Dendritic cell treated with granulocyte-macrophage colony-stimulating factor and Interleukin-4, amounts not matched to agents 40 ng/mL and 50 ng/mL, for 4 days (primary cell): Measurements from ENCODE around the gene MIS18BP1.
"Not testable (repeated sequence)": the region's sequence is repeated elsewhere in the genome, so short reads cannot be mapped to it uniquely, and the experiment has no call there.

Experiments
- H3K27ac Mint-ChIP-seq: one replicate; pipeline ENCODE4 v1.8.0; 2022; ENCODE audit warnings: mild to moderate bottlenecking, mixed read lengths
- H3K27me3 Mint-ChIP-seq: one replicate; pipeline ENCODE4 v1.8.0; 2022; ENCODE audit warnings: mild to moderate bottlenecking, mixed read lengths
- H3K36me3 Mint-ChIP-seq: one replicate; pipeline ENCODE4 v1.8.0; 2022; ENCODE audit warnings: low read depth, mixed read lengths
- H3K4me1 Mint-ChIP-seq: one replicate; pipeline ENCODE4 v1.8.0; 2022; ENCODE audit warnings: low read depth, mixed read lengths
- H3K4me3 Mint-ChIP-seq: one replicate; pipeline ENCODE4 v1.8.0; 2022; ENCODE audit warnings: mild to moderate bottlenecking, moderate library complexity, mixed read lengths
- H3K9me3 Mint-ChIP-seq: one replicate; pipeline ENCODE4 v1.8.0; 2022; ENCODE audit warnings: mixed read lengths
- intact Hi-C: fragments of 100-400 bp; cut with micrococcal nuclease; formaldehyde crosslinking; loops from one replicate; pipeline ENCODE4 v1.15.0; 2022

The MIS18BP1 gene

GRCh38 chr14:45254771-45255170 lies 1.8 kb upstream of the MIS18BP1 start:
- peak overlapping the region; percentile 97 for H3K27ac Mint-ChIP-seq
- peaks cover 23% of the 10 kb centered on the region for H3K4me1 Mint-ChIP-seq
- intact Hi-C loops = no loop called here
- H3K27me3 Mint-ChIP-seq = no peaks in the 10 kb centered on the region
- peaks cover 34% of the 10 kb centered on the region for H3K9me3 Mint-ChIP-seq
- H3K4me3 Mint-ChIP-seq = no peak overlapping the region
- peaks cover 32% of the 10 kb centered on the region for H3K36me3 Mint-ChIP-seq

DNA sequence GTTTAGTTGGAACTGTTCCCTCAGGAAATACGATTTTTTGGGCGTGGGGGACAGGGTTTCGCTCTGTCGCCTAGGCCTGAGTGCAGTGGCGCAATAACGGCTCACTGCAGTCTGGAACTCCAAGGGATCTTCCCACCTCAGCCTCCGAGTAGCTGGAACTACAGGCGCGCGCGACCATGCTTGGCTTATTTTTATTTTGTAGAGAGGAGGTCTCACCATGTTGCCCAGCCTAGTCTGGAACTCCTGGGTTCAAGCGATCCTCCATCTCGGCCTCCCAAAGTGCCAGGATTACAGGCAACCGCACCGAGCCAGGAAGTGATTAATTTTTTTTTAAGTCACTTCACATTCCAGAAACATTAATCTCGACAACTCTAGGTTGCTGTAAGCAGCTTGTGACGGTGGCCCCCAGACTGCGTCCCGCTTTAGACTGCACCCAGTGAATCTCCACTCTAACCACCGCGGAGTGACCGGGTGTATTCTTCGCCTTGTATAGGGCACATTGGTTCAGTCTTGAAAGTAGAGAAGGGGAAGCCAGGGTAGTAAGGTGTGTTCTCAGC lies 830 bp upstream of the MIS18BP1 start:
- H3K4me1 Mint-ChIP-seq = peaks cover 25% of the 10 kb centered on the region
- H3K27me3 Mint-ChIP-seq = no peaks in the 10 kb centered on the region
- peak overlapping the region; percentile 97 for H3K27ac Mint-ChIP-seq
- peaks cover 24% of the 10 kb centered on the region for H3K9me3 Mint-ChIP-seq
- H3K4me3 Mint-ChIP-seq = peak overlapping the region; percentile 89
- peaks cover 27% of the 10 kb centered on the region for H3K36me3 Mint-ChIP-seq
- intact Hi-C loops = loop anchor here (1.0 kb wide), 4 partner anchors 119 to 357 kb away; partner anchors contain the start of genes FANCM, PRPF39 and TOGARAM1

DNA sequence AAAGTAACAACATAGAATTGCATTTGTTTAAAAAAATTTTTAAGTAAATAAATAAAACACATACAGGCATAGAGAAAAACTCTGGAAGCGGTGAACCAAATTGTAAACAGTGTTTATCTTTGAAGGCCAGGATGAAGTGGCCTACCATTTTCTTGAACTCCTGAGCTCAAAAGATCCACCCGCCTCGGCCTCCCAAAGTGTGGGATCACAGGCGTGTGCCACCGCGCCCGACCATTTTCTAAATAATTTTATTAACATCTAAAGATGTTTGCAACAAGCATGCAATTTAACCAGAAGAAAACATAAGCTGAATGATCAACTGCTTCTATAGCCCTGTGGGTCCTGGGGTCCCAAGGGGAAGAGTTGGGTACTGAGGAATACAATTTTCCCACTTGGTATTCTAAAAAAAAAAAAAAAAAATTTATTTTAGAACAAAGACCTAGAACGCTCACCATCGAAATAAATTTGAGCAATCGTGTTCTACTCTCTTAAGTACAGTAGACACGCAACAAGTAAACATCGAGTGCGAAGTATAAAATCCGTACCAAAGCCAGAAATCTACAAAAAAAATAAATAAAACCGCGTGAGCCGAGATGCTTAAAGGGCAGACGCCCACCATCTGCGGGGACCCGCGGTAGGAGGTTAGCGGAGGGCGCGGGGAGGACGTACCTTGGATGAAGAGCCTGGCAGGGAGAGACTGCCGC lies 484 bp downstream of the MIS18BP1 start:
- Mint-ChIP-seq H3K27ac (peak overlapping the region; percentile 97), H3K4me3 (peak overlapping the region; percentile 89), H3K27me3 (no peaks in the 10 kb centered on the region), H3K36me3 (peaks cover 14% of the 10 kb centered on the region), H3K9me3 (peaks cover 11% of the 10 kb centered on the region), H3K4me1 (peaks cover 28% of the 10 kb centered on the region)
- intact Hi-C loops = loop anchor here (1.0 kb wide), 4 partner anchors 117 to 355 kb away; partner anchors contain the start of genes FANCM, PRPF39 and TOGARAM1

DNA sequence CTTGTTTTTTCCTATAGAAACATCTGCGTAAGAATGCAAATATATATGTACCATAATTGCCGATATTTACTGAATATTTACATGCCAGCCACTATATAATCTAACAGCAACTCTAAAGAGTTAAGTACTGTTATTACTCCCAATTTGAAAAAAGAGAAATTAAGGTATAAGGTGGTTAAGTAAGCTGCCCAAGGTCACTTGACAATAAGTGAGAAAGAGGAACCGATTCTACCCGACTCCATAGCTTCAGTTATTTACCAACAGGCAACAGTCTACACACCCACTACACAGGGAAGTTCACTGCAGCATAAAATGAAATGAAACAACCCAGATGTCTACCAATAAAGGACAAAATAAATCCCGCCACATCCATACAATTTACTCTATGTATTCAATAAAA lies 1.1 kb downstream of the MIS18BP1 start:
- Mint-ChIP-seq H3K36me3 (peaks cover 12% of the 10 kb centered on the region), H3K4me3 (peak overlapping the region; percentile 67), H3K27me3 (no peaks in the 10 kb centered on the region), H3K27ac (peak overlapping the region; percentile 97), H3K9me3 (peaks cover 5% of the 10 kb centered on the region), H3K4me1 (peaks cover 28% of the 10 kb centered on the region)
- intact Hi-C loops = no loop called here

DNA sequence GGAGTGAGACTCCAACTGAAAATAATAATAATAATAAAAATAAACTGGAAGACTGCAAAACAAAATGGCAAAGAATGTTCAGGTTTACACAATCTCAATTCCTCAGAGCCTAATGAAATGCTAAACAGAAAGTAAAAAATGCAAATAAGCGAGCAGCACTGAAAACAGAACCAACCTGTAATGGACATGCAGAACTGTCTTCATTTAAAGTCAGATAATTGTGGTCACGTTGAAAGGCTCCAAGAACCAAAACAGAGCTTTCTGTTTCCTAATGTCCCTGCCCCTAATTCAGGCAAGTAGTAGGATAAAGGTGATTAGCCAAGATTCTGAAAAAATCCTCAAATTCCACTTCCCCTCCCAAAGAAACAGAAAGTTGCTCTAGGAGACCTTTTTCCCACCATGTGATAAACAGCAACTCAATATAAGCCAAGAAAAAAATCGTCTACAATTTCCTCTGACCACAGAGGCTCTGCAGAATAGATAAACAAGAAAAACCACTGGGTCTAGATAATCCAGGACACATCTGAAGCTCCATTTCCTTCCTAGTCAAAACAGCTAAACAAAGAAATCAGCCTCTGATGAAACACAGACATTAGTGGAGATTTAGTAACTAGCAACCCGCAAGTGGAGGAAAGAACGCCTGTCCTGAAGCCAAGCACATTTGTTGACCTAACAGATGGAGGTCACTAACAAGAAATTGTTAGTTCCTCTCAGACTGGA lies 3.0 kb downstream of the MIS18BP1 start:
- Mint-ChIP-seq H3K27me3 (no peaks in the 10 kb centered on the region), H3K4me1 (peaks cover 26% of the 10 kb centered on the region), H3K9me3 (no peaks in the 10 kb centered on the region), H3K27ac (peak overlapping the region; percentile 97), H3K36me3 (peaks cover 12% of the 10 kb centered on the region), H3K4me3 (peak overlapping the region; percentile 60)
- intact Hi-C loops = no loop called here

DNA sequence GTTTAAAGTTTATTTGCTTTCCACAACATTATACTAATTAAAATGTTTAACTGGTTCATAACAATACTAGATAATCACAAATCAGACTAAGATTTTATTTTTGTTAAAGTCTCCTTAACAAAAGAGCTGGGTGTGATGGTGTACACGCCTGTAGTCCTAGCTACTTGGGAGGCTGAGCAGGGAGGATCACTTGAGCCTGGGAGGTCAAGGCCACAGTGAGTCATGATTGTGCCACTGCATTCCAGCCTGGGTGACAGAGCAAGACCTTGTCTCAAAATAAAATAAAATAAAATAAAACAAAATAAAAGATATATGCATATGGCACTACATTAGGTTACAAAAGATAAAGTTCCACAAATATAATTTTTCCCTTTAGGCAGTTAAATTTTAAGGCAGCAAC lies 5.6 kb downstream of the MIS18BP1 start:
- Mint-ChIP-seq H3K36me3 (no peaks in the 10 kb centered on the region), H3K27ac (no peak overlapping the region), H3K4me1 (peaks cover 15% of the 10 kb centered on the region), H3K4me3 (no peak overlapping the region), H3K9me3 (no peaks in the 10 kb centered on the region), H3K27me3 (no peaks in the 10 kb centered on the region)
- intact Hi-C loops = no loop called here

DNA sequence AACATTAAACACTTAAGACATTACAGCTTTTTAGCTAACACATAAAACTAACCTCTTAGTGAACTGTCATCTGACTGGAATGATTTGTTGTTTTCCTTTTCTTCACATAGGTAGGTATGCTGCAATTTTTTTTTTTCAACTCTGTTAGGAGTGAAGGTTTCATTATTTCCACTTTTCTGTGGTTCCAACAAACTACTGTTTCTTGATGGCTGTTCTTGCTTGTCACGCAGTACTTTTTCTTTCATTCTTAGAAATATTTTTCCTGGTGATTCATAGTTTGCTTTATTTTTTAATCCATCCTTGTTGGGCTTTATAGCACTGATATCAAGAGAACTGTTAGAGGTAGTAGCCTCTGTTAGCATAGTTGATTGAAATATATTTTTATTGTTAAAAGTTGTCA lies 6.3 kb downstream of the MIS18BP1 start:
- Mint-ChIP-seq H3K4me1 (peaks cover 20% of the 10 kb centered on the region), H3K27ac (no peak overlapping the region), H3K36me3 (no peaks in the 10 kb centered on the region), H3K4me3 (no peak overlapping the region), H3K27me3 (no peaks in the 10 kb centered on the region), H3K9me3 (no peaks in the 10 kb centered on the region)
- intact Hi-C loops = no loop called here

GRCh38 chr14:45246151-45246550 lies 6.9 kb downstream of the MIS18BP1 start:
- intact Hi-C loops = no loop called here
- H3K9me3 Mint-ChIP-seq = no peaks in the 10 kb centered on the region
- no peak overlapping the region for H3K27ac Mint-ChIP-seq
- no peaks in the 10 kb centered on the region for H3K27me3 Mint-ChIP-seq
- H3K4me1 Mint-ChIP-seq = peaks cover 20% of the 10 kb centered on the region
- H3K4me3 Mint-ChIP-seq = no peak overlapping the region
- no peaks in the 10 kb centered on the region for H3K36me3 Mint-ChIP-seq

DNA sequence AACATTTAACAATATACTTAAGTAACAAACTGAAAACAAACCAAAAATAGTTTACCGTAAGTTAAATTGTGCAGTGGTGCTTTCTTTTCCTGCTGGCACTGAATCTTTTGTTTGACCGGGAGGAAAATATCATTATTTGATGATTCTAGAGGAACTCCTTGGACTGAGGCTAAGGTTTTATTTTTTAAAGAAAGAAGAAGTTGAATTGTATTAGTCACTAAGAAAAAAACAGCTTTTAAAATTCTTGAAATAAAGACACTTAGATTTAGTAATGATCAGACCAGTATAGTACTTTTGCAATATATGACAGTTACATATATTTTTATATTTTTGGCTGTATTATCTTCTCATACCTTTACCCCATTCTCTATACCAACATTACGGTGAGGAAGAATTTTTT lies 10.3 kb downstream of the MIS18BP1 start:
- peaks cover 21% of the 10 kb centered on the region for H3K4me1 Mint-ChIP-seq
- intact Hi-C loops = no loop called here
- H3K27me3 Mint-ChIP-seq = no peaks in the 10 kb centered on the region
- no peaks in the 10 kb centered on the region for H3K36me3 Mint-ChIP-seq
- peak overlapping the region; percentile 68 for H3K27ac Mint-ChIP-seq
- peak overlapping the region; percentile 20 for H3K4me3 Mint-ChIP-seq
- no peaks in the 10 kb centered on the region for H3K9me3 Mint-ChIP-seq

DNA sequence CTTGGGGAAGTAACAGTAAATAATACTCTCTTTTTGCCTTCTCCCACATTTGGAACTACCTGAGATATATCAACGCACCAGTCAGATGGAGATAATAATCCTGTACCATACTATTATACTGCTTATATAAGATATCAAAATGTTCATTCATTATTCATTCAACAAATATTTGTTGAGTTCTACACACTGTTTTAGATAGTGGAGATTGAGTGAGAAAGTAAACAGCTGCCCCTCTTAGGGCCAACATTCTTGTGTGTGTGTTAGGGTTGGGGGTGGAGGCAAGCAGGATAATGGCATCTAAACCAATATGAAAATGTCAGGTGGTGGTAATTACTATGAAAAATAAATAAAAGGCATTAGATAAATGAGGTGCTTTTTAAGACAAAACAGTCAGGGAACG lies 14.0 kb downstream of the MIS18BP1 start:
- no peak overlapping the region for H3K4me3 Mint-ChIP-seq
- H3K36me3 Mint-ChIP-seq = peaks cover 14% of the 10 kb centered on the region
- intact Hi-C loops = no loop called here
- no peaks in the 10 kb centered on the region for H3K27me3 Mint-ChIP-seq
- H3K4me1 Mint-ChIP-seq = peaks cover 30% of the 10 kb centered on the region
- H3K9me3 Mint-ChIP-seq = no peaks in the 10 kb centered on the region
- H3K27ac Mint-ChIP-seq = no peak overlapping the region

- intact Hi-C loops = no loop called here
- Mint-ChIP-seq H3K9me3 (no peaks in the 10 kb centered on the region), H3K4me1 (peaks cover 16% of the 10 kb centered on the region), H3K27me3 (no peaks in the 10 kb centered on the region), H3K4me3 (no peak overlapping the region), H3K36me3 (peaks cover 87% of the 10 kb centered on the region), H3K27ac (no peak overlapping the region)
Observed at GRCh38 chr14:45227566-45227965, 25.4 kb downstream of the MIS18BP1 start.

GRCh38 chr14:45222485-45223262 lies 30.3 kb downstream of the MIS18BP1 start:
- Mint-ChIP-seq H3K27me3 (no peaks in the 10 kb centered on the region), H3K4me3 (no peak overlapping the region), H3K36me3 (peaks cover 77% of the 10 kb centered on the region), H3K4me1 (peaks cover 7% of the 10 kb centered on the region), H3K9me3 (no peaks in the 10 kb centered on the region), H3K27ac (peak overlapping the region; percentile 72)
- intact Hi-C loops = no loop called here

GRCh38 chr14:45214341-45214740 lies 38.7 kb downstream of the MIS18BP1 start:
- H3K4me3 Mint-ChIP-seq, intact Hi-C loops, H3K9me3 Mint-ChIP-seq, H3K4me1 Mint-ChIP-seq, H3K27me3 Mint-ChIP-seq, H3K27ac Mint-ChIP-seq: not testable (repeated sequence)
- peaks cover 92% of the 10 kb centered on the region for H3K36me3 Mint-ChIP-seq

DNA sequence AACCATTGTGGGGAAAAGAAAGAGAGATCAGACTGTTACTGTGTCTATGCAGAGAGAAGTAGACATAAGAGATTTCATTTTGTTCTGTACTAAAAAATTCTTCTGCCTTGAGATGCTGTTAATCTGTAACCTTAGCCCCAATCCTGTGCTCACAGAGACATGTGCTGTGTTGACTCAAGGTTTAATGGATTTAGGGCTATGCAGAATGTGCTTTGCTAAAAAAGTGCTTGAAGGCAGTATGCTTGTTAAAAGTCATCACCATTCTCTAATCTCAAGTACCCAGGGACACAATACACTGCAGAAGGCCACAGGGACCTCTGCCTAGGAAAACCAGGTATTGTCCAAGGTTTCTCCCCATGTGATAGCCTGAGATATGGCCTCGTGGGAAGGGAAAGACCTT lies 39.3 kb downstream of the MIS18BP1 start:
- H3K4me1 Mint-ChIP-seq, H3K27ac Mint-ChIP-seq, H3K4me3 Mint-ChIP-seq, H3K9me3 Mint-ChIP-seq, H3K27me3 Mint-ChIP-seq, intact Hi-C loops: not testable (repeated sequence)
- peaks cover 95% of the 10 kb centered on the region for H3K36me3 Mint-ChIP-seq
